GM12873 (cell line): ENCODE results near the gene PAN3.

ENCODE experiments used
- CTCF ChIP-seq: IDR thresholded peaks from 2 replicates; pipeline ENCODE4 v1.5.1; 2012; ENCODE audit warnings: low read depth, mild to moderate bottlenecking, moderate library complexity, low read length, control low read depth; ENCODE audit not compliant: insufficient read depth; ENCODE audit errors: missing control alignments

The PAN3 gene

GRCh38 chr13:28128030-28128429, 10.3 kb upstream of the PAN3 start:
- no peak for TF ChIP-seq CTCF

- TF ChIP-seq CTCF: no peak
Observed at GRCh38 chr13:28128926-28129325, 9.4 kb upstream of the PAN3 start.

- no peak for TF ChIP-seq CTCF
Observed at GRCh38 chr13:28129911-28130693, 8.2 kb upstream of the PAN3 start.

- TF ChIP-seq CTCF: no peak
Observed at GRCh38 chr13:28131646-28132045, 6.7 kb upstream of the PAN3 start.

- TF ChIP-seq CTCF: no peak
Observed at GRCh38 chr13:28136916-28137315, 1.4 kb upstream of the PAN3 start.

GRCh38 chr13:28137596-28137995, 749 bp upstream of the PAN3 start:
- no peak for TF ChIP-seq CTCF

- TF ChIP-seq CTCF: no peak
Observed at GRCh38 chr13:28138756-28139470, 568 bp downstream of the PAN3 start.
